ENCODE measurements around the gene PFAS.

DNA sequence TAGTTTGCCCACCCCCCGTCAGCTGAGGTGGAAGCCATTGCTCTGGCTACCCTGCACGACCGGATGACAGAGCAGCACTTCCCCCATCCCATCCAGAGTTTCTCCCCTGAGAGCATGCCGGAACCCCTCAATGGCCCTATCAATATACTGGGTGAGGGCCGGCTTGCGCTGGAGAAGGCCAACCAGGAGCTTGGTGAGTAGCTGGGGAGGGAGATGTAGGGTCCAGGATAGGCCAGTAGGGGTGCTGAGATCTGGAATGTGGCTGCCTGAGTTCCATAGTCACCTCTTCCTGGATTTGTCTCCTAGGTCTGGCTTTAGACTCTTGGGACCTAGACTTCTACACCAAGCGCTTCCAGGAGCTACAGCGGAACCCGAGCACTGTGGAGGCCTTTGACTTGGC lies 6.4 kb downstream of the PFAS start:
- TF ChIP-seq GATA2 (IDR thresholded peaks at IDR 0.05; ENCODE audit: low read depth, low read length) = no peak
- TF ChIP-seq GATA3 (IDR thresholded peaks at IDR 0.05; ENCODE audit: low read depth, low read length) = no peak
